HG02759 (cell line): ENCODE data around the gene ELN.
A peak's percentile ranks its signal among the peaks of the same experiment; 100 is the strongest.

Experiments used
- ATAC-seq: cut with Tn5 transposase; IDR thresholded peaks from one replicate; pipeline ENCODE4 v1.9.1; 2021; ENCODE audit warnings: mild to moderate bottlenecking, moderate library complexity; ENCODE audit not compliant: unreplicated experiment

ELN gene

DNA sequence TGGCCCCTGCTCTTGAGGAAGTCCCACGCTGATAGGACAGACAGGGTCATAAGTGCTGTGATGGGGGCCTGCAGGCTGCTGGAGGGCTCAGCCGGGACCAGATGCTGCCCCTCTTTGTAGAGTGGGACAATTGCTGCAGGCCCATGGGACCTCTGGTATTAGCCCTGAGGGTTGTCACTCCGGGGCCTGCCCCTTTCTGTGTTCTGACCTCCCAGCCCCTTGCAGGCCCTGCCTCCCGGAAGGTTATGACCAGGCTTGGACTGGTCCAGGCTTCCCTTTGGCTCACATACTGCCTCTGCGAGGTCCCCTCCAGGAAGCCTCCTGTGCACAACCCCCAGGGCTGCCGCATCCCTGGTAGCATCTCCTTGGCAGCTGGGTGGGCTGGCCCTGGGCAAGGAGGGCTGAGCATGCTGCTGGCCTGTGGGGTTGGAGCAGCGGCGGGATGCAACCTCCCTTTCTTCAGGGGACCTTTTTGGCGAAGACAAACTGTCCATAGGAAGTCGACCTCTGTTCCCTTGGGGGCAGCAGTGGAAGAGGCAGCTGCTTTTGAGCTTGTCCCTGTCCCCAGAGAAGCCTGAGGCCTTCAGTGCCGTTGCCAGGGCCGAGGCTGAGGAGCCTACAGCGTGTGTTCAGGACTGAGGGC is 64.5 kb downstream of the ELN start:
- ATAC-seq = peak; percentile 26

DNA sequence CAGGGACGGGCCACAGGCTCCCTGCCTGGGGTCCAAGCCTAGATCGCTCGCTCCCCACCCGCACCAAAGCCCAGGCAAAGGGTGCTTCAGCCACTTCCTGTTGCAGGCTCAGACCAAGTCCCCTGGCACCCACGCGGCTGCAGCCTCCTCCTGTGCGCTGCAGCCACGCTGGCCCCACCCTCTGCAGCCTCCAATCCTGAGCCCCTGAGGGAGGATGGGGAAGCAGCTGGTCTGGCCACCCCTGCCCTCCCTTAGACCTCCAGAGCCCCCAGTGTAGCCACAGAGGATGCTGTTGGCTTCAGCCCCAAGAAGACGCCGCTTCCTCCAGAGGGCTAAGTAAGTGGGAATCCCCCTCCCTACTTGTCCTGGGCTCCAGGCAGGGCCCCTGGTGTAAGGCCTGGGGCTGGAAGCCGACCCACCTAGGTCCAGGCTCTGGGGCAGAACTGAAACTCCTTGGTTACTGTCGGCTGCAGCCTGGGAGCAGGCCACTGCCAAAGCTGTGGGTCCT is 65.0 kb downstream of the ELN start:
- ATAC-seq = peak; percentile 64

DNA sequence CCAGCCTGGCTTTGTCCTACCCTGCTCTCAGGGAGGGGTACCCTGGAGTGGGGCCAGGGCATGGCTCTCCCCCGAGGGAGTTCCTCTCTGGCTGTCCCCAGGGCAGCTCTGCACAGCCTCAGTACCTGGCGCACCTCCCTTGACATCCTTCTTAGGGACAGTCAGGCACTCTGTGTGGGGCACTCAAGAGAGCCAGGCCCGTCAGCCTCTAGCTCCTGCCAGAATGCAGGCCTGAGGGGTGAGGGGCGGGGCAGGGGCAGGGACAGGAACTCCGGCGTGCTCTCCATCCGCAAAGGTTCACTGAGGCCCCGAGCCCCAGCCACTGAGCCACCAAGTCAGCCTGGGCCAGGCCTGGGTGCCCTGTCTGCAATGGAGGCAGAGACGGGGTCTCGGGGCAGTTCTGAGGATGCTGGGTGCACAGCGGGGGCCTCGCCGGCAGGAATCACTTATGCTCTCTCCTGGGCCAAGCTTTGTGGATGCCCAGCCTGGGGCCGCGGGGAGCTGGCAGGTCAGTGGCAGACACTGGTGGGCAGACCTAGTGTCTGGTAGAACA is 65.8 kb downstream of the ELN start:
- ATAC-seq = peak; percentile 5

DNA sequence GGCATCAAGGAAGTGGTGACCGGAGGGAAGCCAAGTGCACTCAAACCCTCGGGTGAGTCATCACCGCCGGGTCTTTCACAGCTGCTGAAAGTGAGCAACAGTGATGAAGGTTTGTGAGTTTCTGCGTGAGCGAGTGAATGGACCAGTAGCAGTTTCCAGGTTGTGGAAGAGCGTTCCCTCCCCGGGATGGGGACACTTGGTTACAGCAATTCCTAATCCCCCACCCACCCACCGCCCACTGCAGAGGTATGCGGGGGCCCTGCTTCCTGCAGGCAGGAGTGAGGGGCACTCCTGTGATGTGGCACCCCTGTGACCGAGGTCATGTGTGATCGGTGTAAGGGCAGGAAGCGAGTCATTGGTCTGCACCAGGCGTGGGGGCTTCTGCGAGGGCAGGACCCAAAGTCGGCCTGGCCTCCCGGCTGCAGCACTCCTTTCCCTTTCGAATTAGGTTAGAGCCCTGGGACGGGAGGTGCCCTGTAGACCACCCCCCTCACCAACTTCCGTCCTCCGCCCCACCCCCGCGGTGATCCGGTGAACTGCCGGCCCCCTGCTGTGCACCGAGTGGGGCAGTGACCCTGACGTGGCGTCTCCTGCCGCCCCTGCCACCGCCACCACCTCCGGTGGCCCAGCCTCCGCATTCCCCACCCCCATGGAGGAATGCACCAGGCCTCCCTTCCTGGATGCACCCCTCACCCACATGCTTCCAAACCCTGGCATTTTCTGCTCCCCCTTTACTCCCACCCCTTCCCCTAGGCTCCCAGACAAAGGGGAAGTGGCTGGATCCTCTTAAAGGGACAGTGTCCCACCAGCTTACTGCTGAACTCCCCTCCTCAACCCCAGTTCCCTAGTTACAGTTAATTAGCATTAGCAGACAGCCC is 66.5 kb downstream of the ELN start:
- ATAC-seq = peak; percentile 56

DNA sequence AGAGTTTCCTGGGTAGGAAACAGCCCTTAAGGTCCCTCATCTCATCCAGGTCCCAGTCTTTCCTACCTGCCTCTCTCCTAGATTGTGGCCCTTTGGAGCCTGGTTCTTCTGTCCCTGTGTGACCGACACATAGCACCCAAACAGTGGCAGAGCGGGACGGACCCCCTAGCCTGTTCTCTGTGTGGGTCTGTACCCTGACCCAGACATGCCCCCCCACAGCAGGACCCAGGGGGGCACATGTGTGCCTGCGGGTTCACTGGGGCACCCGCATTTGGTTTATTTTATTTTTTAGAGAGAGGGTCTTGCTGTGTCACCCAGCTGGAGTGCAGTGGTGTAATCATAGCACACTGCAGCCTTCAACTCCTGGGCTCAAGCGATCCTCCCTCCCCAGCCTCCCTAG is 67.2 kb downstream of the ELN start:
- ATAC-seq = no peak

DNA sequence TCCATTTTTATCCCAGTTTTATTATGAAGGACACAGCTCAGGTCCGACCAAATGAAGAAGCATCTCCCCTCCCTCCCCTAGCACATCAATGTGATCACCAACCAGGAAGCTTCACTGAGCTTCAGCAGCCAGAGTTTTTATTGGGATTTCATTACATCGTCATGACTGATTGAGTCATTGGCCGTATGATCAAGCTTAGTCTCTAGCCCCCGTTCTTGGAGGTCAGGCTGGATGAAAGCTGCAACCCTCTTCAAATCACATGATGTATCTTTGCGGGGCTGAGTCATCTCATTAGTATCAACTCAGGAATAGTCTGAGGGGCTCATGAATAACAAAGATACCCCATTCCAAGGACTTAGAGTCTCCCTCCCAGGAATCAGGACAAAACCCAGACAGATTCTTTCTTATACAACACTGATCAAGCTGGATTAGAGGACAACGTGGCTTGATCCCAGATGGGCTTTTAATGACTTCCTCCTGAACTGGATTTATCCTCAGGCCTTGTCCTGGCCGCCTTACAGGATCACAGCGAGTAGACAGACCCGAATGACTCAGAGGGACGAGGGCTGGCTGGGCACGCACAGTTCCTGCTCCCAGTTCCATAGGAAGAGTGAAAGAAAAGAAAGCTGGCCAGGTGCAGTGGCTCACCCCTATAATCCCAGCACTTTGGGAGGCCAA is 70.1 kb downstream of the ELN start:
- no peak for ATAC-seq

DNA sequence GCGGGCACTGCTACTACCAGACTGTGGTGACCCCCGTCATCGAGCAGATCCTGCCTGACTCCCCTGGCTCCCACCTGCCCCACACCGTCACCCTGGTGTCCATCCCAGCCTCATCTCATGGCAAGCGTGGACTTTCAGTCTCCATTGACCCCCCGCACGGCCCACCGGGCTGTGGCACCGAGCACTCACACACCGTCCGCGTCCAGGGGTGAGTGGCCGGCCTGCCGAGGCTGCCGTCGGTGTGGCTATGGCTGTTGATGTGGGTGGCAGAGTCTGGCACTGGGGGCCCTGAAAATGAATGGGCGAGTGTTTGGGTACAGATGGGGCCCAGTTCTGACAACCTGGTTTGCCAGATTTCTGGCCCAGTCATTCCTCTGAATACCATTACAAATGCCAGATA is 71.1 kb downstream of the ELN start:
- no peak for ATAC-seq

DNA sequence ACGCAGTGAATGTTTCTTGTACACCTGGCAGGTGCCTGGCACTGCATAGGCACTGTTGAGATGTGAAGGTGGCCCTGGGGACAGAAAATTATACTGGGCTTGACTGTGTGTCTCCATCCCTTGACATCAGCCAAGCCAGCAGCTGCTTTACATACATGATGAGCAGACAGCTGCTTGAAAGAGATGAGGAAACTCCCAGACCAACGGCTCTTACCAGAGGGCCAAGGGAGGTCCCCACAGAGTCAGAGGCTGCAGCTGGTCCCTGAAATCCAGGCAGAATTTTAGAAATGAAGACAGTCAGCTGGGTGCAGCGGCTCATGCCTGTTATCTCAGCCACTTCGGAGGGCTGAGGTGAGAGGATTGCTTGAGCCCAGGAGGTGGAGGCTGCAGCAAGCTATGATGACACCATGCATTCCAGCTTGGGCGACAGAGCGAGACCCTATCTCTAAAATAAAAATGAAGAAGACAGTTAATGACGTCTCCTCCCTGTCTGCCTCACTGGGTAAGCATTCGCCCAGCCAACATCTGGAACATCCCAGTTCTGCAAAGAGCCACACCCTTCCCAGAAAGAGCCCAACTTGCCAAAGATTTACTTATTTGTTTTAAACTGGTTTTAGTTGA is 73.2 kb downstream of the ELN start:
- ATAC-seq = peak; percentile 95

DNA sequence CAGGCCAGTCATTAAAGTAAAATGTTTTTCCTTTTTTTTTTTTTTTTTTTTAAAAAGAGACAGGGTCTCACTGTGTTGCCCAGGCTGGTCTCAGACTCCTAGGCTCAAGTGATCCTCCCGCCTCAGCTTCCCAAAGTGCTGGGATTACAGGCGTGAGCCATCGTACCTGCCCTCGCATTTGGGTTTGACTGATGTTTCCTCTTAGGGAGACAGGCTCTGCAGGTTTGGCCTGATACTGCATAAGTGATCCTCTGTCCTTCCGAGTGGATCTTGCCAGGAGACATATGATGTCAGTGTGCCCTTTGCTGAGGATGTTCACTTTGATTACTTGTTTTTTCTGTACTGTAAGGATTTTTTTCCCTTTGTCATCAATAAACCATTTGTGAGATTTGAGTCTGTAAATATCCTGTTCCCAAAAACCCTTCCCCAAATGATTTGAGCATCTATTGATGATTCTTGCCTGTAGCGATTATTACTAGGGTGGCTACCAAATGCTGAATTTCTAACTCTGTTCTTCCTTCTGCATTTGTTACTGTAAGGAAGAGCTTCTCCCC is 75.3 kb downstream of the ELN start:
- no peak for ATAC-seq

DNA sequence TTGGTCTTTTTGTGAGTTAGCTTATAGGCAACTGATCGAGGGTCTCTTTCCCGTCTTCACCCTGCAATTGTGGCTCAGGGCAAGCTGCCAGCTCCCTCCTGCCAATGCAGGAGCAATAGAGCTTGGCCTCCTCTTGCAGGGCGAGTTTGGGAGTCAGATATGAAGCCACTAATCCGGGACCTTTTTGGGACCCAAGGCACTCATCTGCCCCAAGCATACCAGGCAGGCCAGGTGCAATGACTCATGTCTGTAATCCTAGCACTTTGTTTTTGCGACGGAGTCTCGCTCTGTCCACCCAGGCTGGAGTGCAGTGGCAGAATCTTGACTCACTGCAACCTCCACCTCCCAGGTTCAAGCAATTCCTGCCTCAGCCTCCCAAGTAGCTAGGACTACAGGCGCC is 76.7 kb downstream of the ELN start:
- ATAC-seq = no peak

DNA sequence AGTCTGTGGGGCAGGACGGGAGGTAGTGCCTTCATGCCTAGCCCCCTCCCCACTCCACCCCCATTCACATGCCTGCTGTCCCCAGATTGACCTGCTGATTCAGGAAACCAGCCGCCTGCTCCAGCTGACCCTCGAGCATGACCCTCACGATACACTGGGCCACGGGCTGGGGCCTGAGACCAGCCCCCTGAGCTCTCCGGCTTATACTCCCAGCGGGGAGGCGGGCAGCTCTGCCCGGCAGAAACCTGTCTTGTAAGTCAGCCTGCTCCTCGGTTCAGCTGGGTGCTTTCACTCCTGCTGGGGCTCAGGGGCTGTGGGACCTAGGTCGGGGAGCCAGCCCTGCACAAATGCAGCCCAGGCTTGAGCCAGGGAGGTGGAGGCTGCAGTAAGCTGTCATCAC is 78.0 kb downstream of the ELN start:
- ATAC-seq = no peak

DNA sequence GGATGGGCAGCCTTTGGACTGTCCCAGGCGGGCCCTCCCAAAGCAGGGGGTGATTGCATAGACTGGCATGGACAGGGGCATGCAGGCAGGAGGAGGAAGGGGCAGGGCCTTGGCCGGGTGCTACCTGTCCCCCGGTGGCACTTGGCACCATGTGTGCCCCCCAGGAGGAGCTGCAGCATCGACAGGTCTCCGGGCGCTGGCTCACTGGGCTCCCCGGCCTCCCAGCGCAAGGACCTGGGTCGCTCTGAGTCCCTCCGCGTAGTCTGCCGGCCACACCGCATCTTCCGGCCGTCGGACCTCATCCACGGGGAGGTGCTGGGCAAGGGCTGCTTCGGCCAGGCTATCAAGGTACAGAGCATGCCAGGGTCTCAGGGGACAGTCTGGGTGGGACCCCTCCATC is 78.9 kb downstream of the ELN start:
- ATAC-seq = no peak

DNA sequence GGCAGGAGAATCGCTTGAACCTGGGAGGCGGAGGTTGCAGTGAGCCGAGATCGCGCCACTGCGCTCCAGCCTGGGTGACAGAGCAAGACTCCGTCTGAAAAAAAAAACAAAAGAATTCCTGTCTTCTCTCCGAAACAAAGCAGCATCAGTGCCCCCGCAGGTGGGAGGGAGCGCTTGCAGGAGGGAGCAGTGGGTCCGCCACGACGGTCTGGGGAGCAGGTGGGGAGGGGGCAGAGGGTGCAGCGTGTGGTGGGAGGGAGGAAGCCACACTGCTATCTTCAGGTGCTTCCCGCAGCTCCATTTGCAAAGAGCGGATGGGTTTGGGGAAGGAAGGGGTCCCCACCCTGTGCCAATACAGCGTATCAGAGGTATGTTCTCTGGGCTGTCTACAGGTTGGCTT is 87.4 kb downstream of the ELN start:
- ATAC-seq = no peak

DNA sequence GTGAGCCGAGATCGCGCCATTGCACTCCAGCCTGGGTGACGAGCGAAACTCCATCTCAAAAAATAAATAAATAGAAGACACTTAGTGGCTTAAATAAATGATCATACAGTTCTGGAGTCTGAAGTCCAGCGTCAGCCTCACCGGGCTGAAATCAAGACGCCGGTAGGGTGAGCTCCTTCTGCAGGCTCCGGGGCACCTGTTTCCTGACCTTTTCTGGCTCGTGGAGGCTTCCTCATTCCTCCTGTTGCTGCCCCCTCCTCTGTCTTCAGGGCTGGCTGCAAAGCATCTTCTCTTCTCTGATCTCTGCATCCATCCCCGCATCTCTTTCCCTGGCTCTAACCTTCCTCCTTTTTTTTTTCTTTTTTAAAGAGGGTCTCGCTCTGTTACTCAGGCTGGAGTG is 88.4 kb downstream of the ELN start:
- ATAC-seq = no peak
